GM23338 (cell line): ENCODE data around the gene LIF. TPM values are rescaled to one million over a fixed set of nuclear protein-coding genes. Genes with fewer than 3 reads are reported as not detected.

ENCODE experiments used
- ATAC-seq: fragments of 200-7000 bp; cut with Tn5 transposase; 3 replicates; pipeline ENCODE4 v1.9.1; 2020
- DNase-seq: peaks from one replicate; pipeline ENCODE4 v3.0.0-alpha.2; 2015; ENCODE audit warnings: low spot score
- H2AFZ ChIP-seq: fragments of 200-600 bp; sonication (generic); 2 replicates; pipeline ENCODE4 v1.8.0; 2016; ENCODE audit warnings: antibody characterized with exemption, mild to moderate bottlenecking, moderate library complexity
- H3F3A ChIP-seq: fragments of 200-600 bp; sonication (generic); replicated peaks from 2 replicates; pipeline ENCODE4 v1.8.0; 2017; ENCODE audit warnings: antibody characterized with exemption, mixed run types, low read depth
- H3K27ac ChIP-seq: fragments of 200-600 bp; sonication (generic); 2 replicates; pipeline ENCODE4 v1.6.1; 2016; ENCODE audit warnings: low read depth
- H3K27me3 ChIP-seq: fragments of 200-600 bp; sonication (generic); 2 replicates; pipeline ENCODE4 v1.8.0; 2016; ENCODE audit warnings: mild to moderate bottlenecking, mixed run types, moderate library complexity; ENCODE audit not compliant: insufficient read depth
- H3K36me3 ChIP-seq: fragments of 200-600 bp; sonication (generic); 2 replicates; pipeline ENCODE4 v1.8.0; 2016; ENCODE audit warnings: mild to moderate bottlenecking; ENCODE audit not compliant: insufficient read depth
- H3K4me1 ChIP-seq: fragments of 200-600 bp; sonication (generic); 2 replicates; pipeline ENCODE4 v1.8.0; 2016; ENCODE audit warnings: mild to moderate bottlenecking, moderate library complexity; ENCODE audit not compliant: insufficient read depth
- H3K4me2 ChIP-seq: fragments of 200-600 bp; sonication (generic); 2 replicates; pipeline ENCODE4 v1.7.1; 2017; ENCODE audit warnings: mixed run types
- H3K4me3 ChIP-seq: fragments of 200-600 bp; sonication (generic); 2 replicates; pipeline ENCODE4 v1.6.1; 2016; ENCODE audit warnings: mixed run types
- H3K79me2 ChIP-seq: fragments of 200-600 bp; sonication (generic); replicated peaks from 2 replicates; pipeline ENCODE4 v1.8.0; 2017; ENCODE audit warnings: mild to moderate bottlenecking; ENCODE audit not compliant: insufficient read depth
- H3K9me2 ChIP-seq: fragments of 200-600 bp; sonication (generic); 2 replicates; pipeline ENCODE4 v1.8.0; 2017; ENCODE audit not compliant: insufficient read depth
- H4K20me1 ChIP-seq: fragments of 200-600 bp; sonication (generic); replicated peaks from 2 replicates; pipeline ENCODE4 v1.8.0; 2017; ENCODE audit warnings: mild to moderate bottlenecking; ENCODE audit not compliant: insufficient read depth
- H3K27ac Mint-ChIP-seq: 2 replicates; pipeline ENCODE4 v1.8.0; 2020; ENCODE audit warnings: inconsistent platforms, mild to moderate bottlenecking, moderate library complexity, mixed read lengths
- H3K27me3 Mint-ChIP-seq: 3 replicates; pipeline ENCODE4 v1.8.0; 2022; ENCODE audit warnings: low read depth, mild to moderate bottlenecking, moderate library complexity, mixed read lengths, inconsistent platforms; ENCODE audit not compliant: insufficient read depth, poor library complexity
- H3K36me3 Mint-ChIP-seq: 3 replicates; pipeline ENCODE4 v1.8.0; 2021; ENCODE audit warnings: low read depth, mild to moderate bottlenecking, inconsistent platforms, moderate library complexity, mixed read lengths
- H3K4me1 Mint-ChIP-seq: 3 replicates; pipeline ENCODE4 v1.8.0; 2020; ENCODE audit warnings: mild to moderate bottlenecking, inconsistent platforms, mixed read lengths
- H3K4me3 Mint-ChIP-seq: 3 replicates; pipeline ENCODE4 v1.8.0; 2021; ENCODE audit warnings: moderate library complexity, mild to moderate bottlenecking, inconsistent platforms, mixed read lengths
- H3K9me3 Mint-ChIP-seq: 3 replicates; pipeline ENCODE4 v1.8.0; 2020; ENCODE audit warnings: moderate library complexity, mild to moderate bottlenecking, inconsistent platforms, mixed read lengths
- CREB1 ChIP-seq: fragments of 250-450 bp; sonication (Bioruptor Pico); IDR thresholded peaks from 2 replicates; pipeline ENCODE4 v1.5.0; 2020; ENCODE audit warnings: low read depth, mild to moderate bottlenecking, moderate library complexity
- EZH2 ChIP-seq: fragments of 200-600 bp; sonication (generic); IDR thresholded peaks from one replicate; pipeline ENCODE4 v1.8.0; 2017; ENCODE audit warnings: antibody characterized with exemption, mild to moderate bottlenecking, low read depth; ENCODE audit not compliant: unreplicated experiment
- EZH2phosphoT487 ChIP-seq: fragments of 200-600 bp; sonication (generic); IDR thresholded peaks from one replicate; pipeline ENCODE4 v1.8.1; 2018; ENCODE audit warnings: antibody characterized with exemption; ENCODE audit not compliant: unreplicated experiment
- JUNB ChIP-seq: IDR thresholded peaks from one replicate; pipeline ENCODE4 v1.6.1; 2016; ENCODE audit warnings: antibody characterized with exemption; ENCODE audit not compliant: unreplicated experiment
- NANOG ChIP-seq: IDR thresholded peaks from 2 replicates; pipeline ENCODE4 v1.6.1; 2016; ENCODE audit warnings: antibody characterized with exemption, borderline replicate concordance
- POLR2AphosphoS5 ChIP-seq: IDR thresholded peaks from 2 replicates; pipeline ENCODE4 v1.6.1; 2016; ENCODE audit warnings: antibody characterized with exemption, low read depth
- STAT1 ChIP-seq: IDR thresholded peaks from one replicate; pipeline ENCODE4 v1.6.1; 2016; ENCODE audit warnings: antibody characterized with exemption; ENCODE audit not compliant: unreplicated experiment
- ZNF114 ChIP-seq: fragments of 250-450 bp; sonication (Bioruptor Pico); IDR thresholded peaks from 2 replicates; pipeline ENCODE4 v1.5.0; 2020; ENCODE audit warnings: mild to moderate bottlenecking, moderate library complexity
- ZNF331 ChIP-seq: fragments of 250-450 bp; sonication (Bioruptor Pico); IDR thresholded peaks from 2 replicates; pipeline ENCODE4 v1.5.0; 2020; ENCODE audit warnings: low read depth, mild to moderate bottlenecking, moderate library complexity
- polyA plus RNA-seq: library from polyadenylated mRNA; unstranded; fragments of >200 nt; fragmentation: Nextera tagmentation; extraction: Ambion mirVana; gene quantifications from 2 replicates; pipeline ENCODE4 v1.2.1, GENCODE V29; 2016
- total RNA-seq: library from RNA; depleted of rRNA; stranded (reverse); fragments of >200 nt; shearing (Covaris generic); gene quantifications from 2 replicates; pipeline ENCODE4 v1.2.3, GENCODE V29; 2014
- TF ChIP-seq, protein P1 (sequence below): IDR thresholded peaks from one replicate; pipeline ENCODE4 v1.6.1; 2018; ENCODE audit warnings: antibody characterized with exemption; ENCODE audit not compliant: unreplicated experiment
- TF ChIP-seq, protein P2 (sequence below): IDR thresholded peaks from 2 replicates; pipeline ENCODE4 v1.6.1; 2016; ENCODE audit warnings: antibody characterized with exemption
- TF ChIP-seq, protein P3 (sequence below), 2 experiments: fragments of 200-600 bp in 1 of 2; sonication (generic) in 1 of 2; conservative IDR thresholded peaks; 2 replicates each; pipeline versions ENCODE4 v1.5.1 to v1.6.1; 2016 to 2017; ENCODE audit warnings: antibody characterized with exemption in 2 of 2, low read depth in 2 of 2, mild to moderate bottlenecking in 2 of 2, moderate library complexity in 1 of 2
- TF ChIP-seq, protein P4 (sequence below): fragments of 250-450 bp; sonication (Bioruptor Pico); IDR thresholded peaks from 2 replicates; pipeline ENCODE4 v1.5.0; 2020; ENCODE audit warnings: mild to moderate bottlenecking, moderate library complexity

LIF gene
- total and polyA plus RNA-seq, 2 experiments from 2014 or later = 1.8 to 3.6 TPM

DNA sequence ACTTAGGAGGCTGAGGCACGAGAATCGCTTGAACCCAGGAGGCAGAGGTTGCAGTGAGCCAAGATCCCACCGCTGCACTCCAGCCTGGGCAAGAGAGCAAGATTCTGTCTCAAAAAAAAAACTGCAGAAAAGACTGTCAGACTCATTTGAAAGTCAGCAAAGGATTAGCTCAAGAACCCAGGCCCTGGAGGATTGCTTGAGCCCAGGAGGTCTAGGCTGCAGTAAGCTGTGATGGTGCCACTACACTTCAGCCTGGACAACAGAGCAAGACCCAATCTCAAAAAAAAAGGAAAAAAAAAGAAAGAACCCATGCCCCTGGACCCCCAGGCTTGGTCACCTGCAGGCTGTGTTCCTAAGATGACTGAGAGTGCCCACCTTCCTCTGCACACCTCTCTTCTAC is 16.2 kb downstream of the LIF start:
- Mint-ChIP-seq H3K27me3 (no peaks in the 10 kb centered on the region), H3K36me3 (no peaks in the 10 kb centered on the region), H3K9me3 (no peaks in the 10 kb centered on the region; the same call in 2 of the 3 replicates), H3K27ac (no peak overlapping the region), H3K4me3 (no peak overlapping the region), H3K4me1 (peaks cover 17% of the 10 kb centered on the region)
- DNase-seq (no peak), ATAC-seq (no peak)
- Histone ChIP-seq H2AFZ (no peak overlapping the region), H3K4me3 (no peak overlapping the region), H3F3A (no peaks in the 10 kb centered on the region), H3K27me3 (no peaks in the 10 kb centered on the region), H3K4me1 (peaks cover 25% of the 10 kb centered on the region; the same call in 1 of the 2 replicates), H3K9me2 (no peaks in the 10 kb centered on the region), H4K20me1 (no peaks in the 10 kb centered on the region), H3K36me3 (no peaks in the 10 kb centered on the region), H3K4me2 (no peak overlapping the region), H3K79me2 (no peaks in the 10 kb centered on the region), H3K27ac (no peak overlapping the region)
- TF ChIP-seq, protein P1, sequence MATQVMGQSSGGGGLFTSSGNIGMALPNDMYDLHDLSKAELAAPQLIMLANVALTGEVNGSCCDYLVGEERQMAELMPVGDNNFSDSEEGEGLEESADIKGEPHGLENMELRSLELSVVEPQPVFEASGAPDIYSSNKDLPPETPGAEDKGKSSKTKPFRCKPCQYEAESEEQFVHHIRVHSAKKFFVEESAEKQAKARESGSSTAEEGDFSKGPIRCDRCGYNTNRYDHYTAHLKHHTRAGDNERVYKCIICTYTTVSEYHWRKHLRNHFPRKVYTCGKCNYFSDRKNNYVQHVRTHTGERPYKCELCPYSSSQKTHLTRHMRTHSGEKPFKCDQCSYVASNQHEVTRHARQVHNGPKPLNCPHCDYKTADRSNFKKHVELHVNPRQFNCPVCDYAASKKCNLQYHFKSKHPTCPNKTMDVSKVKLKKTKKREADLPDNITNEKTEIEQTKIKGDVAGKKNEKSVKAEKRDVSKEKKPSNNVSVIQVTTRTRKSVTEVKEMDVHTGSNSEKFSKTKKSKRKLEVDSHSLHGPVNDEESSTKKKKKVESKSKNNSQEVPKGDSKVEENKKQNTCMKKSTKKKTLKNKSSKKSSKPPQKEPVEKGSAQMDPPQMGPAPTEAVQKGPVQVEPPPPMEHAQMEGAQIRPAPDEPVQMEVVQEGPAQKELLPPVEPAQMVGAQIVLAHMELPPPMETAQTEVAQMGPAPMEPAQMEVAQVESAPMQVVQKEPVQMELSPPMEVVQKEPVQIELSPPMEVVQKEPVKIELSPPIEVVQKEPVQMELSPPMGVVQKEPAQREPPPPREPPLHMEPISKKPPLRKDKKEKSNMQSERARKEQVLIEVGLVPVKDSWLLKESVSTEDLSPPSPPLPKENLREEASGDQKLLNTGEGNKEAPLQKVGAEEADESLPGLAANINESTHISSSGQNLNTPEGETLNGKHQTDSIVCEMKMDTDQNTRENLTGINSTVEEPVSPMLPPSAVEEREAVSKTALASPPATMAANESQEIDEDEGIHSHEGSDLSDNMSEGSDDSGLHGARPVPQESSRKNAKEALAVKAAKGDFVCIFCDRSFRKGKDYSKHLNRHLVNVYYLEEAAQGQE = no peak
- TF ChIP-seq POLR2AphosphoS5 = no peak
- TF ChIP-seq CREB1 (CRISPR knock-in tag) = no peak
- no peak for TF ChIP-seq STAT1
- TF ChIP-seq EZH2phosphoT487 = no peak
- TF ChIP-seq ZNF331 (CRISPR knock-in tag) = no peak
- TF ChIP-seq, protein P2, sequence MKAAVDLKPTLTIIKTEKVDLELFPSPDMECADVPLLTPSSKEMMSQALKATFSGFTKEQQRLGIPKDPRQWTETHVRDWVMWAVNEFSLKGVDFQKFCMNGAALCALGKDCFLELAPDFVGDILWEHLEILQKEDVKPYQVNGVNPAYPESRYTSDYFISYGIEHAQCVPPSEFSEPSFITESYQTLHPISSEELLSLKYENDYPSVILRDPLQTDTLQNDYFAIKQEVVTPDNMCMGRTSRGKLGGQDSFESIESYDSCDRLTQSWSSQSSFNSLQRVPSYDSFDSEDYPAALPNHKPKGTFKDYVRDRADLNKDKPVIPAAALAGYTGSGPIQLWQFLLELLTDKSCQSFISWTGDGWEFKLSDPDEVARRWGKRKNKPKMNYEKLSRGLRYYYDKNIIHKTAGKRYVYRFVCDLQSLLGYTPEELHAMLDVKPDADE = no peak
- TF ChIP-seq ZNF114 (CRISPR knock-in tag) = no peak
- TF ChIP-seq, protein P3, sequence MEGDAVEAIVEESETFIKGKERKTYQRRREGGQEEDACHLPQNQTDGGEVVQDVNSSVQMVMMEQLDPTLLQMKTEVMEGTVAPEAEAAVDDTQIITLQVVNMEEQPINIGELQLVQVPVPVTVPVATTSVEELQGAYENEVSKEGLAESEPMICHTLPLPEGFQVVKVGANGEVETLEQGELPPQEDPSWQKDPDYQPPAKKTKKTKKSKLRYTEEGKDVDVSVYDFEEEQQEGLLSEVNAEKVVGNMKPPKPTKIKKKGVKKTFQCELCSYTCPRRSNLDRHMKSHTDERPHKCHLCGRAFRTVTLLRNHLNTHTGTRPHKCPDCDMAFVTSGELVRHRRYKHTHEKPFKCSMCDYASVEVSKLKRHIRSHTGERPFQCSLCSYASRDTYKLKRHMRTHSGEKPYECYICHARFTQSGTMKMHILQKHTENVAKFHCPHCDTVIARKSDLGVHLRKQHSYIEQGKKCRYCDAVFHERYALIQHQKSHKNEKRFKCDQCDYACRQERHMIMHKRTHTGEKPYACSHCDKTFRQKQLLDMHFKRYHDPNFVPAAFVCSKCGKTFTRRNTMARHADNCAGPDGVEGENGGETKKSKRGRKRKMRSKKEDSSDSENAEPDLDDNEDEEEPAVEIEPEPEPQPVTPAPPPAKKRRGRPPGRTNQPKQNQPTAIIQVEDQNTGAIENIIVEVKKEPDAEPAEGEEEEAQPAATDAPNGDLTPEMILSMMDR (conservative IDR thresholded peaks at IDR 0.05; ENCODE audit: low read depth in 2 of 2) = no peak
- TF ChIP-seq, protein P4, sequence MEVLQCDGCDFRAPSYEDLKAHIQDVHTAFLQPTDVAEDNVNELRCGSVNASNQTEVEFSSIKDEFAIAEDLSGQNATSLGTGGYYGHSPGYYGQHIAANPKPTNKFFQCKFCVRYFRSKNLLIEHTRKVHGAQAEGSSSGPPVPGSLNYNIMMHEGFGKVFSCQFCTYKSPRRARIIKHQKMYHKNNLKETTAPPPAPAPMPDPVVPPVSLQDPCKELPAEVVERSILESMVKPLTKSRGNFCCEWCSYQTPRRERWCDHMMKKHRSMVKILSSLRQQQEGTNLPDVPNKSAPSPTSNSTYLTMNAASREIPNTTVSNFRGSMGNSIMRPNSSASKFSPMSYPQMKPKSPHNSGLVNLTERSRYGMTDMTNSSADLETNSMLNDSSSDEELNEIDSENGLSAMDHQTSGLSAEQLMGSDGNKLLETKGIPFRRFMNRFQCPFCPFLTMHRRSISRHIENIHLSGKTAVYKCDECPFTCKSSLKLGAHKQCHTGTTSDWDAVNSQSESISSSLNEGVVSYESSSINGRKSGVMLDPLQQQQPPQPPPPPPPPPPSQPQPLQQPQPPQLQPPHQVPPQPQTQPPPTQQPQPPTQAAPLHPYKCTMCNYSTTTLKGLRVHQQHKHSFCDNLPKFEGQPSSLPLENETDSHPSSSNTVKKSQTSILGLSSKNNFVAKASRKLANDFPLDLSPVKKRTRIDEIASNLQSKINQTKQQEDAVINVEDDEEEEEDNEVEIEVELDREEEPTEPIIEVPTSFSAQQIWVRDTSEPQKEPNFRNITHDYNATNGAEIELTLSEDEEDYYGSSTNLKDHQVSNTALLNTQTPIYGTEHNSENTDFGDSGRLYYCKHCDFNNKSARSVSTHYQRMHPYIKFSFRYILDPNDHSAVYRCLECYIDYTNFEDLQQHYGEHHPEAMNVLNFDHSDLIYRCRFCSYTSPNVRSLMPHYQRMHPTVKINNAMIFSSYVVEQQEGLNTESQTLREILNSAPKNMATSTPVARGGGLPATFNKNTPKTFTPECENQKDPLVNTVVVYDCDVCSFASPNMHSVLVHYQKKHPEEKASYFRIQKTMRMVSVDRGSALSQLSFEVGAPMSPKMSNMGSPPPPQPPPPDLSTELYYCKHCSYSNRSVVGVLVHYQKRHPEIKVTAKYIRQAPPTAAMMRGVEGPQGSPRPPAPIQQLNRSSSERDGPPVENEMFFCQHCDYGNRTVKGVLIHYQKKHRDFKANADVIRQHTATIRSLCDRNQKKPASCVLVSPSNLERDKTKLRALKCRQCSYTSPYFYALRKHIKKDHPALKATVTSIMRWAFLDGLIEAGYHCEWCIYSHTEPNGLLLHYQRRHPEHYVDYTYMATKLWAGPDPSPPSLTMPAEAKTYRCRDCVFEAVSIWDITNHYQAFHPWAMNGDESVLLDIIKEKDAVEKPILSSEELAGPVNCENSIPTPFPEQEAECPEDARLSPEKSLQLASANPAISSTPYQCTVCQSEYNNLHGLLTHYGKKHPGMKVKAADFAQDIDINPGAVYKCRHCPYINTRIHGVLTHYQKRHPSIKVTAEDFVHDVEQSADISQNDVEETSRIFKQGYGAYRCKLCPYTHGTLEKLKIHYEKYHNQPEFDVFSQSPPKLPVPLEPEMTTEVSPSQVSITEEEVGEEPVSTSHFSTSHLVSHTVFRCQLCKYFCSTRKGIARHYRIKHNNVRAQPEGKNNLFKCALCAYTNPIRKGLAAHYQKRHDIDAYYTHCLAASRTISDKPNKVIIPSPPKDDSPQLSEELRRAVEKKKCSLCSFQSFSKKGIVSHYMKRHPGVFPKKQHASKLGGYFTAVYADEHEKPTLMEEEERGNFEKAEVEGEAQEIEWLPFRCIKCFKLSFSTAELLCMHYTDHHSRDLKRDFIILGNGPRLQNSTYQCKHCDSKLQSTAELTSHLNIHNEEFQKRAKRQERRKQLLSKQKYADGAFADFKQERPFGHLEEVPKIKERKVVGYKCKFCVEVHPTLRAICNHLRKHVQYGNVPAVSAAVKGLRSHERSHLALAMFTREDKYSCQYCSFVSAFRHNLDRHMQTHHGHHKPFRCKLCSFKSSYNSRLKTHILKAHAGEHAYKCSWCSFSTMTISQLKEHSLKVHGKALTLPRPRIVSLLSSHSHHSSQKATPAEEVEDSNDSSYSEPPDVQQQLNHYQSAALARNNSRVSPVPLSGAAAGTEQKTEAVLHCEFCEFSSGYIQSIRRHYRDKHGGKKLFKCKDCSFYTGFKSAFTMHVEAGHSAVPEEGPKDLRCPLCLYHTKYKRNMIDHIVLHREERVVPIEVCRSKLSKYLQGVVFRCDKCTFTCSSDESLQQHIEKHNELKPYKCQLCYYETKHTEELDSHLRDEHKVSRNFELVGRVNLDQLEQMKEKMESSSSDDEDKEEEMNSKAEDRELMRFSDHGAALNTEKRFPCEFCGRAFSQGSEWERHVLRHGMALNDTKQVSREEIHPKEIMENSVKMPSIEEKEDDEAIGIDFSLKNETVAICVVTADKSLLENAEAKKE = no peak
- TF ChIP-seq EZH2 = no peak
- no peak for TF ChIP-seq NANOG
- no peak for TF ChIP-seq JUNB
